Prostate gland (tissue), 2 donors: ENCODE data around the gene NOP10.
"Not testable (repeated sequence)": the region's sequence is repeated elsewhere in the genome, so short reads cannot be mapped to it uniquely, and the experiment has no call there.

ENCODE experiments used
- POLR2A ChIP-seq: fragments of 450-650 bp; IDR thresholded peaks from one replicate; pipeline ENCODE4 v1.6.1; 2016; ENCODE audit warnings: antibody characterized with exemption, mild to moderate bottlenecking
- POLR2AphosphoS5 ChIP-seq: sonication (generic); formaldehyde crosslinking; IDR thresholded peaks from one replicate; pipeline ENCODE4 v1.6.1; 2017; ENCODE audit warnings: antibody characterized with exemption
- TF ChIP-seq, protein P1 (sequence below), 4 experiments: fragments of 200-600 bp in 2 of 4; fragments of 450-650 bp in 2 of 4; sonication (generic) in 2 of 4; IDR thresholded peaks; 1 replicate in 3 of 4; 2 replicates in 1 of 4; pipeline ENCODE4 v1.5.1; 2016 to 2019; ENCODE audit warnings: antibody characterized with exemption in 4 of 4, mild to moderate bottlenecking in 2 of 4, moderate library complexity in 2 of 4

- TF ChIP-seq, protein P1, sequence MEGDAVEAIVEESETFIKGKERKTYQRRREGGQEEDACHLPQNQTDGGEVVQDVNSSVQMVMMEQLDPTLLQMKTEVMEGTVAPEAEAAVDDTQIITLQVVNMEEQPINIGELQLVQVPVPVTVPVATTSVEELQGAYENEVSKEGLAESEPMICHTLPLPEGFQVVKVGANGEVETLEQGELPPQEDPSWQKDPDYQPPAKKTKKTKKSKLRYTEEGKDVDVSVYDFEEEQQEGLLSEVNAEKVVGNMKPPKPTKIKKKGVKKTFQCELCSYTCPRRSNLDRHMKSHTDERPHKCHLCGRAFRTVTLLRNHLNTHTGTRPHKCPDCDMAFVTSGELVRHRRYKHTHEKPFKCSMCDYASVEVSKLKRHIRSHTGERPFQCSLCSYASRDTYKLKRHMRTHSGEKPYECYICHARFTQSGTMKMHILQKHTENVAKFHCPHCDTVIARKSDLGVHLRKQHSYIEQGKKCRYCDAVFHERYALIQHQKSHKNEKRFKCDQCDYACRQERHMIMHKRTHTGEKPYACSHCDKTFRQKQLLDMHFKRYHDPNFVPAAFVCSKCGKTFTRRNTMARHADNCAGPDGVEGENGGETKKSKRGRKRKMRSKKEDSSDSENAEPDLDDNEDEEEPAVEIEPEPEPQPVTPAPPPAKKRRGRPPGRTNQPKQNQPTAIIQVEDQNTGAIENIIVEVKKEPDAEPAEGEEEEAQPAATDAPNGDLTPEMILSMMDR (IDR thresholded peaks at IDR 0.05): not testable (repeated sequence)
- TF ChIP-seq POLR2A, POLR2AphosphoS5: not testable (repeated sequence)
Measured at GRCh38 chr15:34389594-34390086, 46.7 kb upstream of the NOP10 start.
